SK-N-SH (cell line): Measurements from ENCODE around the gene PAWR. TPM values are rescaled to one million over a fixed set of nuclear protein-coding genes. Genes with fewer than 3 reads are reported as not detected.

Source experiments
- CTCF ChIA-PET: fragments of 300-600, 350-600 bp; formaldehyde crosslinking; extraction: SDS; loops from one replicate; lab custom pipeline; 2021; lab: Yijun Ruan, JAX
- POLR2A ChIA-PET: fragments of 350-600 bp; sonication (Branson Sonifier 250); formaldehyde crosslinking; extraction: SDS; loops from one replicate; lab custom pipeline; 2020; ENCODE audit warnings: antibody characterized with exemption, inconsistent platforms; lab: Yijun Ruan, JAX
- DNase-seq: peaks from one replicate; pipeline ENCODE4 v3.0.0; 2012
- H2AFZ ChIP-seq: fragments of 200-600 bp; sonication (generic); 2 replicates; pipeline ENCODE4 v1.8.1; 2016; ENCODE audit warnings: antibody characterized with exemption, mild to moderate bottlenecking, low read depth
- H3F3A ChIP-seq: fragments of 200-600 bp; sonication (generic); replicated peaks from 2 replicates; pipeline ENCODE3; 2016; ENCODE audit warnings: antibody characterized with exemption, mild to moderate bottlenecking; ENCODE audit not compliant: insufficient read depth
- H3K27ac ChIP-seq, 2 experiments: fragments of 200-500 bp in 1 of 2; fragments of 200-600 bp in 1 of 2; sonication (Bioruptor generic) in 1 of 2; sonication (generic), shearing (Covaris generic) in 1 of 2; 2 replicates each; pipeline versions ENCODE4 v1.5.1 to v1.6.1; 2014 to 2016; ENCODE audit warnings: low read depth in 2 of 2, inconsistent platforms in 1 of 2, low read length in 1 of 2, mild to moderate bottlenecking in 1 of 2, mixed read lengths in 1 of 2
- H3K27me3 ChIP-seq: fragments of 200-600 bp; sonication (generic), shearing (Covaris generic); 2 replicates; pipeline ENCODE4 v1.6.1; 2016; ENCODE audit warnings: mixed run types; ENCODE audit not compliant: insufficient read depth
- H3K36me3 ChIP-seq, 2 experiments: fragments of 200-500 bp in 1 of 2; fragments of 200-600 bp in 1 of 2; sonication (Bioruptor generic) in 1 of 2; sonication (generic) in 1 of 2; replicated peaks in 1 of 2; 2 replicates each; pipeline versions ENCODE3 to v1.5.1; 2014 to 2016; ENCODE audit warnings: low read length in 1 of 2, mild to moderate bottlenecking in 1 of 2; ENCODE audit not compliant: insufficient read depth in 2 of 2, control insufficient read depth in 1 of 2
- H3K4me1 ChIP-seq, 2 experiments: fragments of 200-500 bp in 1 of 2; fragments of 200-600 bp in 1 of 2; sonication (Bioruptor generic) in 1 of 2; sonication (generic), shearing (Covaris generic) in 1 of 2; 2 replicates each; pipeline versions ENCODE4 v1.5.1 to v1.6.1; 2014 to 2016; ENCODE audit warnings: low read depth in 1 of 2, low read length in 1 of 2, mixed run types in 1 of 2; ENCODE audit not compliant: insufficient read depth in 2 of 2, control insufficient read depth in 1 of 2
- H3K4me2 ChIP-seq: fragments of 200-600 bp; sonication (generic), shearing (Covaris generic); 2 replicates; pipeline ENCODE4 v1.6.1; 2017; ENCODE audit warnings: mixed run types
- H3K4me3 ChIP-seq, 2 experiments: fragments of 200-500 bp in 1 of 2; fragments of 200-600 bp in 1 of 2; sonication (Bioruptor generic) in 1 of 2; sonication (generic), shearing (Covaris generic) in 1 of 2; 2 replicates each; pipeline versions ENCODE4 v1.5.1 to v1.8.1; 2014 to 2016; ENCODE audit warnings: low read depth in 2 of 2, inconsistent platforms in 1 of 2, low read length in 1 of 2, mild to moderate bottlenecking in 1 of 2, mixed read lengths in 1 of 2, moderate library complexity in 1 of 2
- H3K79me2 ChIP-seq: fragments of 200-600 bp; sonication (generic); 2 replicates; pipeline ENCODE4 v1.8.1; 2017; ENCODE audit warnings: mild to moderate bottlenecking; ENCODE audit not compliant: insufficient read depth
- H3K9ac ChIP-seq: fragments of 200-600 bp; sonication (generic); 2 replicates; pipeline ENCODE4 v1.6.1; 2017; ENCODE audit warnings: mixed run types
- H3K9me2 ChIP-seq: fragments of 200-600 bp; sonication (generic); 2 replicates; pipeline ENCODE4 v1.6.1; 2017; ENCODE audit warnings: mixed run types
- H3K9me3 ChIP-seq: fragments of 200-600 bp; sonication (generic); 2 replicates; pipeline ENCODE4 v1.6.1; 2017; ENCODE audit warnings: mixed run types, mild to moderate bottlenecking, moderate library complexity
- H4K20me1 ChIP-seq: fragments of 200-600 bp; sonication (generic); 2 replicates; pipeline ENCODE4 v1.6.1; 2017; ENCODE audit warnings: mild to moderate bottlenecking, mixed run types; ENCODE audit not compliant: insufficient read depth
- ELF1 ChIP-seq: IDR thresholded peaks from 2 replicates; pipeline ENCODE4 v1.4.0; 2012
- EP300 ChIP-seq, 2 experiments: IDR thresholded peaks; 2 replicates each; pipeline versions ENCODE4 v1.4.0 to v1.6.1; 2012; ENCODE audit warnings: borderline replicate concordance in 1 of 2, low read depth in 1 of 2, low read length in 1 of 2
- FOSL2 ChIP-seq: IDR thresholded peaks from 2 replicates; pipeline ENCODE4 v1.4.0; 2012; ENCODE audit warnings: low read depth, mild to moderate bottlenecking, moderate library complexity, borderline replicate concordance
- FOXJ3 ChIP-seq: sonication (generic); formaldehyde crosslinking; IDR thresholded peaks from 2 replicates; pipeline ENCODE4 v1.5.1; 2020; ENCODE audit warnings: mild to moderate bottlenecking, missing genetic modification reagents
- FOXM1 ChIP-seq: IDR thresholded peaks from 2 replicates; pipeline ENCODE4 v1.4.0; 2012; ENCODE audit warnings: low read depth, mild to moderate bottlenecking
- GABPA ChIP-seq: IDR thresholded peaks from 2 replicates; pipeline ENCODE4 v1.4.0; 2012; ENCODE audit warnings: low read depth, mild to moderate bottlenecking
- GATA2 ChIP-seq: sonication (generic); formaldehyde crosslinking; IDR thresholded peaks from 2 replicates; pipeline ENCODE4 v1.5.0; 2020; ENCODE audit warnings: mild to moderate bottlenecking, missing genetic modification reagents
- IRF3 ChIP-seq: fragments of 150-350 bp; IDR thresholded peaks from 2 replicates; pipeline ENCODE4 v1.6.1; 2016; ENCODE audit warnings: mild to moderate bottlenecking, low read depth, low read length
- NFIC ChIP-seq: IDR thresholded peaks from 2 replicates; pipeline ENCODE4 v1.4.0; 2012; ENCODE audit warnings: borderline replicate concordance
- RAD21 ChIP-seq: IDR thresholded peaks from 2 replicates; pipeline ENCODE4 v1.6.1; 2012; ENCODE audit warnings: mild to moderate bottlenecking, low read length
- REST ChIP-seq: IDR thresholded peaks from 2 replicates; pipeline ENCODE4 v1.6.1; 2012; ENCODE audit warnings: mild to moderate bottlenecking, low read depth, low read length, moderate library complexity
- RFX5 ChIP-seq: IDR thresholded peaks from 2 replicates; pipeline ENCODE4 v1.6.1; 2012; ENCODE audit warnings: mild to moderate bottlenecking, improper control_type of control experiment, low read length
- RXRA ChIP-seq: IDR thresholded peaks from 2 replicates; pipeline ENCODE4 v1.4.0; 2012; ENCODE audit warnings: low read depth, mild to moderate bottlenecking, borderline replicate concordance
- SIN3A ChIP-seq: IDR thresholded peaks from 2 replicates; pipeline ENCODE4 v1.6.1; 2012; ENCODE audit warnings: low read depth, mild to moderate bottlenecking, low read length, moderate library complexity, borderline replicate concordance
- SMC3 ChIP-seq: IDR thresholded peaks from 2 replicates; pipeline ENCODE4 v1.6.1; 2012; ENCODE audit warnings: low read depth, low read length, improper control_type of control experiment
- TAF1 ChIP-seq: IDR thresholded peaks from 2 replicates; pipeline ENCODE4 v1.6.1; 2012; ENCODE audit warnings: low read depth, mild to moderate bottlenecking, low read length, moderate library complexity, borderline replicate concordance
- TEAD4 ChIP-seq: IDR thresholded peaks from 2 replicates; pipeline ENCODE4 v1.4.0; 2012; ENCODE audit warnings: mild to moderate bottlenecking, borderline replicate concordance; ENCODE audit not compliant: insufficient read depth
- USF1 ChIP-seq: IDR thresholded peaks from 2 replicates; pipeline ENCODE4 v1.4.0; 2012; ENCODE audit warnings: low read depth, borderline replicate concordance
- USF2 ChIP-seq: fragments of 150-350 bp; IDR thresholded peaks from 2 replicates; pipeline ENCODE4 v1.6.1; 2017; ENCODE audit warnings: antibody characterized with exemption, low read length, low read depth, borderline replicate concordance
- YY1 ChIP-seq: IDR thresholded peaks from 2 replicates; pipeline ENCODE4 v1.4.0; 2012; ENCODE audit warnings: low read depth, mild to moderate bottlenecking
- ZBTB33 ChIP-seq: IDR thresholded peaks from 2 replicates; pipeline ENCODE4 v1.4.0; 2012; ENCODE audit warnings: low read depth, borderline replicate concordance
- WGBS: methylation state at CpG from one replicate; pipeline ENCODE4 v1.1.6; 2017; ENCODE audit warnings: low lambda C conversion rate; 5-methylcytosine and 5-hydroxymethylcytosine counted together
- polyA plus RNA-seq, 3 experiments: library from polyadenylated mRNA; depleted of rRNA; stranded (reverse); fragments of >200 nt; gene quantifications; 2 replicates each; pipeline ENCODE4 v1.2.3, GENCODE V29; 2012

PAWR gene
- polyA plus RNA-seq, 1 of the 3 experiments (the other 2 are of a cell fraction), result 1.8 TPM

- no peaks in the 10 kb centered on the region for H3K36me3 ChIP-seq
- WGBS, result 17% methylated on average over 2 of the region's 2 CpGs
- H4K20me1 ChIP-seq, result no peaks in the 10 kb centered on the region
- no peaks in the 10 kb centered on the region for H3K9me2 ChIP-seq
- TF ChIP-seq SMC3 (no peak), ELF1 (no peak), GATA2 (no peak), TAF1 (no peak), FOXM1 (no peak), SIN3A (no peak), RFX5 (no peak), FOSL2 (no peak), REST (no peak), USF2 (no peak), FOXJ3 (CRISPR knock-in tag) (no peak)
- H3K4me1 ChIP-seq, result no peaks in the 10 kb centered on the region; a peak in 1 of 4 replicates
- H3K4me3 ChIP-seq, result no peak overlapping the region
- no peaks in the 10 kb centered on the region for H3K27me3 ChIP-seq
- no peak overlapping the region for H3K27ac ChIP-seq
- ChIA-PET CTCF (interaction anchor here (0.6 to 1.2 kb wide), 2 partner anchors 11 to 710 kb away, joined by 3 to 4 read pairs; no protein-coding TSS in a partner anchor), POLR2A (no interaction called here)
- no peak overlapping the region for H3K4me2 ChIP-seq
- H3K79me2 ChIP-seq, result no peaks in the 10 kb centered on the region
- peaks cover 6% of the 10 kb centered on the region for H3F3A ChIP-seq
- H3K9me3 ChIP-seq, result no peaks in the 10 kb centered on the region
- no peak overlapping the region for H2AFZ ChIP-seq
- no peak overlapping the region for H3K9ac ChIP-seq
- DNase-seq, result no peak
Measured at GRCh38 chr12:79559591-79559990, 131.2 kb downstream of the PAWR start.

- Histone ChIP-seq H4K20me1 (no peaks in the 10 kb centered on the region), H3K27ac (no peak overlapping the region), H3K4me3 (no peak overlapping the region), H3K9ac (no peak overlapping the region), H3K9me3 (no peaks in the 10 kb centered on the region), H2AFZ (no peak overlapping the region; the same call in 1 of the 2 replicates), H3K79me2 (no peaks in the 10 kb centered on the region), H3K36me3 (no peaks in the 10 kb centered on the region), H3K4me2 (no peak overlapping the region), H3F3A (peaks cover 6% of the 10 kb centered on the region), H3K9me2 (no peaks in the 10 kb centered on the region), H3K27me3 (no peaks in the 10 kb centered on the region), H3K4me1 (no peaks in the 10 kb centered on the region; a peak in 1 of 4 replicates)
- DNase-seq, result no peak
- WGBS, result 42% methylated on average over 5 of the region's 5 CpGs
- CTCF ChIA-PET, result interaction anchor here (1.2 kb wide), 1 partner anchor 11 kb away, joined by 4 read pairs; no protein-coding TSS in a partner anchor
- POLR2A ChIA-PET, result no interaction called here
- TF ChIP-seq RFX5, result no peak
- no peak for TF ChIP-seq RAD21
- no peak for TF ChIP-seq IRF3
- TF ChIP-seq NFIC, result no peak
- no peak for TF ChIP-seq FOXJ3 (CRISPR knock-in tag)
- TF ChIP-seq RXRA, result no peak
- TF ChIP-seq EP300 (IDR thresholded peaks at IDR 0.05; ENCODE audit: borderline replicate concordance in 1 of 2, low read depth in 1 of 2, low read length in 1 of 2), result no peak
- no peak for TF ChIP-seq USF1
- TF ChIP-seq GABPA, result no peak
- TF ChIP-seq YY1, result no peak
- no peak for TF ChIP-seq TEAD4
- TF ChIP-seq ZBTB33, result no peak
Measured at GRCh38 chr12:79558924-79559469, 131.8 kb downstream of the PAWR start.
